GM18867 (cell line): Measurements from ENCODE around the gene MOB2.
"Not testable (repeated sequence)": the region's sequence is repeated elsewhere in the genome, so short reads cannot be mapped to it uniquely, and the experiment has no call there.

ENCODE experiments used
- ATAC-seq: cut with Tn5 transposase; IDR thresholded peaks from one replicate; pipeline ENCODE4 v1.9.1; 2021; ENCODE audit warnings: mild to moderate bottlenecking, moderate library complexity; ENCODE audit not compliant: unreplicated experiment

Gene MOB2

GRCh38 chr11:1444823-1445422 lies 41.7 kb downstream of the MOB2 start:
- no peak for ATAC-seq

GRCh38 chr11:1444321-1444720 lies 42.3 kb downstream of the MOB2 start:
- no peak for ATAC-seq

GRCh38 chr11:1443737-1444136 lies 42.8 kb downstream of the MOB2 start:
- no peak for ATAC-seq

DNA sequence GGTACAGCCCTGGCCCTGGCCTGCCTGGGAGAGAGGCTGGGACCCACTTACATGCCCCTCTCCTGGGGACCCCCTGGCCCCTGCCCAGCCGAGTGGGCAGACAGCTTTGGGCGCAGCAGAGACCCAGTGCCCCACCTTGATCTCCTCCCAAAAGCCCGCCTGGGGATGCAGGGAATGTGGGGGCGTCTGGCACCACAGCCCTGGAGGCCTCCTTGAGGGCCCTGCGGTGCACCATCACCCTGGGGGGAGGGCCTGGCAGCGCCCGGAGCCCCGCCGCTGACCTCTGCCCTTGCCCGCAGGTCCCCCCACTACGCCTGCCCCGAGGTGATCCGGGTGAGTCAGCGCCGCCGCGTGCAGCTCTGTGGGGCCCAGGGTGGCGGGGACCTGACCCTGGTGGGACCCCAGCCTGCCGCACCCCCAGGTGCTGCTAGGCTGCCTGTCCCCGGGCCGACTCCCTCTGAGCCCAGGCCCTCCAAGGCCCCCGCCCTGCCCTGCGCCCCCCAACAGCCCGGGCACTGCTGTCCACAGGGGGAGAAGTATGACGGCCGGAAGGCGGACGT lies 43.7 kb downstream of the MOB2 start:
- ATAC-seq: no peak

GRCh38 chr11:1442163-1442562 lies 44.4 kb downstream of the MOB2 start:
- no peak for ATAC-seq

DNA sequence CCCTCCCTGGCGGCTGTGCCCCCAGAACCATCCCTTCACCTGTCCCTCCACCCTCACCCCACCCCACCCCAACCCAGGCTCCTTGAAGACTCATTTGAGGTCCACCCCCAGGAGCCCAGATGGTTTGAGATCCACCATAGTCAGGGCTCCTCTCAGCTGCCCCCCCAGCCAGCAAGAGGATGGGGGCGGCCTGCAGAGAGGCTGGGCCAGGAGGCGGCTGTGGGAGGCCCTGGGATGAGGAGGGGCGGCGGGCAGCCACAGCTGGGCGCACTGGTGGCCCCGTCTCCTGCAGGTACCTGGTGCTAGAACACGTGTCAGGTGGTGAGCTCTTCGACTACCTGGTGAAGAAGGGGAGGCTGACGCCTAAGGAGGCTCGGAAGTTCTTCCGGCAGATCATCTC lies 46.1 kb downstream of the MOB2 start:
- ATAC-seq: no peak

DNA sequence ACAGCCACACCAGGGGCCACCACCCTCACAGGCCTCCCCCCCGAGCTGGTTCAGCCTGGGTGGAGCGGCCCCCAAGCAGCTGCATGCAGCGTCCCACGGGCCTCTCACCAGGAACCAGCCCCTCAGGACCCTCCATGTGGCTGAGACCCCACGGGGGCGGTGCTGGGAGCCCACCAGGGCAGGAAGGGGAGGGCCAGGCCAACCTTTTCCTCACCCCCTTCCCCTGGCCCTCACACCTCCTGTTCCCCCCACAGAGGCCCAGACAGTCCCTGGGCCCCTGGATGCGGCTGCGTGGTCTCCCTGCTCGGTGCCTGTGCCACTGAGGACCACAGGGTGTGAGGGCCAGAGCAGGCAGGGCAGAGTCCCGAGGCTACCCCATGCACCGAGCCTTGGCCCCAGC lies 46.5 kb downstream of the MOB2 start:
- ATAC-seq: no peak

DNA sequence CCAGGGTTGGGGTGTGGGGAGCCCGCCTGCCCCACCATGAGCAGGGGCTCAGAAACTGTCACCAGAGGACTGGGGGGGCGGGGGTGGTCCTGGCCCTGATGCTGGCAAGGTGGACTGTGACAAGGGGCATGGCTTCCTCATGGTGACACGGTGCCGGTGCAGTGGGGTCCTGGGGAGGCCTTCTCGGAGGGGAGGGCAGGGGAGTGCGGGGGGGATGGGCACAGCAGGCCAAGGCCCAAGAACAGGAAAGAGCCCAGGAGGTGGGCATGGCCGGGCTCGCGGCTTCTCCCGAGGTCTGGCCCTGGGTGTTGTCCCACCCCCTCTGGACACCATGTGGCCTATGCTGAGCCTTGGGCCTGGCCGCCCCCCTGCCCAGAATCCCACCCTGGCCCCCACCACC lies 47.2 kb downstream of the MOB2 start:
- ATAC-seq: no peak

- ATAC-seq: no peak
These were observed 47.6 kb downstream of the MOB2 start for GRCh38 chr11:1438967-1439330.

DNA sequence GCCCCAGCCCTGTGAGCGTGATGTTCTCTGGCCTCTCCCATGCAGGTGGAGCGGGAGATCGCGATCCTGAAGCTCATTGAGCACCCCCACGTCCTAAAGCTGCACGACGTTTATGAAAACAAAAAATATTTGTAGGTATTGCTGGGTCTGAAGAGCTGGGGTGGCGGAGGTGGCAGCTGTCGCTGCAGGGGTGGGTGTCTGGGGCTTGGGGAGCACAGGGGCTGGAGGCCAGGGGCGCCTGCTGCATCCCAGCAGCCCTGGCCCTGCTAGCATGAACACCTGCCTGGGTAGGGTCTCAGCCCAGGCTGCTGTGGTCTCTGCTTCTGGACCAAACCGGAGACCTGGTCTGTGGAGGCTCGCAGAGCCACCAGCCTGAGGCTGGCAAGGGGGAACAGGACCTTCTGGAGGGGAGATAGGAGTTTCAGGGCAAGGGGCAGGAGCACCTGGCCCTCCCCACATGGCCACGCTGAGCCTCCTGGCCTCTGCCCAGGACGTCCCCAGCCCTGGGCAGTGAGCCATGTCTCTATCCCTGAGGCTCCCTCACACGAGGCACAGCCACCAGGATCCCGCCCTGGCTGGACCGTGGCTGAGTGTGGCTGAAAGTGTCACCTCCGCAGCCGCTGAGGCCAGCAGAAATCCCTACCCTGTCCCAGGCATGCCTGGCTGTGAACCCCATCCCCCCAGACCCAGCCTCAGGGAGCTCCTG lies 48.2 kb downstream of the MOB2 start:
- ATAC-seq: no peak

GRCh38 chr11:1437500-1437899 lies 49.1 kb downstream of the MOB2 start:
- no peak for ATAC-seq

GRCh38 chr11:1436468-1437039 lies 50.0 kb downstream of the MOB2 start:
- ATAC-seq: no peak

DNA sequence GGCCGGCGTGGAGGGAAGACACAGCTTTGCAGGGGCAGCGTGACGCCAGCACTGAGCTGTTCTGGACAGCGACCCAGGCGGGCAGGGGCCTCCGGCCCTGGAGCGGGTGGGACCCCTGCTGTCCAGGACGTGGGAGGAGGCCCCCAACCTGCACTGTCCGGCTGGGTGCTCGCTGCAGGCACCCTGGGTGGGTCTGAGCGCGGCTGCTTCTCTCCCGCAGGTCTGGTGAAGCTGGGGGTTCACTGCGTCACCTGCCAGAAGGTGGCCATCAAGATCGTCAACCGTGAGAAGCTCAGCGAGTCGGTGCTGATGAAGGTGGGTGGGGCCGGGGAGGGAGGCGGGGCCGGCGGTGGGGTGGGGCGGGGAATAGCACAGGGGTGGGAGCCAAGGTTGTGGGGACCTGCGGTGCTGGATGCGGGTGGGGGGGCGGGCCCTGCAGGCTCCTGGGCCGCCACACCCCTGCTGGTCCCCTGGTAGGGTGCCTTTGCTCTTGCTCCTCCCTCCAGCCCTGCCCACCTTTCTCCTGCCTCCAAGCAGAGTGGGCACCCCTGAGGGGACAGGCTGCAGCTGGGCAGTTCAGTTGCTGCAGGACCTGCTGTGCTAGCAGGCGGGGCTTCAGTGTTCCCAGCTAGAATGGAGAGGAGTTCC lies 50.6 kb downstream of the MOB2 start:
- ATAC-seq: no peak

DNA sequence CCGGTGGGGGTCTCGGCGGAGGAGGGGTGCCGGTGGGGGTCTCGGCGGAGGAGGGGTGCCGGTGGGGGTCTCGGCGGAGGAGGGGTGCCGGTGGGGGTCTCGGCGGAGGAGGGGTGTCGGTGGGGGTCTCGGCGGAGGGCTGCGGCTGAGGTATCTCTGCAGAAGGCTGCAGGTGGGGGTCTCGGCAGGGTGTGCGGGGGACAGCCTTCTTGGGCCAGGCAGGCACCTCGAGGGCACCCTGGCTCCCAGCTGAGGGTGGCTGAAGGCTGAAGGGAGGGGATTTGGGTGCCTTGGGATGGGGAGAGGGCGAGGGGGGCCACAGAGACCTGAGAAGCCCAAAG lies 51.1 kb downstream of the MOB2 start:
- not testable (repeated sequence) for ATAC-seq

DNA sequence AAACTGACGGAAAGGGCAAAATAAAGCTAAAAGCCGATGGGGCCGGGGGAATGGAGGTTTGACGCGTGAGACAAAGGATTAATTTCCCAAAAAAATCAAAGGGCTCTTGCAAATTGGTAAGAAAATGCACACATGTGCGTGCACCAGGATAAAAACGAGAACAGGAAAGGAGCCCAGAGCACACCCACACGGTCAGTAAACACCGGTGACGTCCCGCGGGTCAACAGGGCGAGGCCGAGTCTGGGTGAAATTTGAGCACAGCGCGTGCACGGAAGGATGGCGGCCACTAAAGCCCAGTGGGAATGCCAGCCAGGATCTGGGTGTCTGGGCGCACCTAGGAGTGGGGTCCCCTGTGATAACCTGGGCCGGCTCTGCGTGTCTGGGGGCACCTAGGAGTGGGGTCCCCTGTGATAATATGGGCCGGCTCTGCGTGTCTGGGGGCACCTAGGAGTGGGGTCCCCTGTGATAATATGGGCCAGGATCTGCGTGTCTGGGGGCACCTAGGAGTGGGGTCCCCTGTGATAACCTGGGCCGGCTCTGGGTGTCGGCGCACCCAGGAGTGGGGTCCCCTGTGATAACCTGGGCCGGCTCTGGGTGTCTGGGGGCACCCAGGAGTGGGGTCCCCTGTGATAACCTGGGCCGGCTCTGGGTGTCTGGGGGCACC lies 52.5 kb downstream of the MOB2 start:
- ATAC-seq: no peak

DNA sequence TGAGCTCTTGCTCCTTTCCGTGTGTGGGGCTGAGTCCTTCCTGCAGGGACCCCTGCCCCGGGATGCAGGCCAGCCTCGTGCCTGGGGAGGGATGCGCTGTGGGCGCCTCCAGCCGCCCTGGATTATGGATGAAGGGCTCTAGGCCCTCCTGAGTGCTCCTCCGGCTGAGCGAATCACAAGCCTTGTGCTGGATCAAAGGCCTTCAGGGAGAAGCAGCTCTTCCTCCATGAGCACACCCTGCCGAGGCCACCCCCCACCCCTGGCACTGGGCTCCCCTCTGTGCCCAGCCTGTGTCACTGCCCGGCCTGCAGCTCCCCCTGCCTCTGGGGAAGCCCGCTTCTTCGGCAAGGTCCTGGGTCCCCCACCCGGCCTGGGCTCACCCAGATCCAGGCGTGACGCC lies 53.0 kb downstream of the MOB2 start:
- ATAC-seq: no peak

GRCh38 chr11:1428762-1429316 lies 57.7 kb downstream of the MOB2 start:
- no peak for ATAC-seq

DNA sequence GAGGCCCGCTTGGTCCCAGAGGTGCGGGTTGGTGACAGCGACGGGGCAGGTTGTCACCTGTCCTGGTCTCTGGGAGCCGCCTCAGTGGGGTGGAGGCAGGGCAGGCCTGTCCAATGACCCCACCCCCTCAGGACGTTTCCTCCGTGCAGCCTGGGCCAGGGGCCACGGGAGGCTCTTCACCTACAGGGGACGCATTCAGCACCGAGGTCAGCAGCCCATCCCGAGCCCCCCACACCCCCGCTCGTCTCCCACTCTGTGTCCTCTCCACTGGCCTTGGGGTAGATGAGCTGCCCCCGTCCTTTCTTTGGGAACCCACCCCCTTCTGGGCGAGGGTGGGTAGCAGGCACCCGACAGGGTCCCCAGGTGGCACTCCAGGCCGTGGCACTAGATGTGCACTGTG lies 61.1 kb downstream of the MOB2 start:
- no peak for ATAC-seq

DNA sequence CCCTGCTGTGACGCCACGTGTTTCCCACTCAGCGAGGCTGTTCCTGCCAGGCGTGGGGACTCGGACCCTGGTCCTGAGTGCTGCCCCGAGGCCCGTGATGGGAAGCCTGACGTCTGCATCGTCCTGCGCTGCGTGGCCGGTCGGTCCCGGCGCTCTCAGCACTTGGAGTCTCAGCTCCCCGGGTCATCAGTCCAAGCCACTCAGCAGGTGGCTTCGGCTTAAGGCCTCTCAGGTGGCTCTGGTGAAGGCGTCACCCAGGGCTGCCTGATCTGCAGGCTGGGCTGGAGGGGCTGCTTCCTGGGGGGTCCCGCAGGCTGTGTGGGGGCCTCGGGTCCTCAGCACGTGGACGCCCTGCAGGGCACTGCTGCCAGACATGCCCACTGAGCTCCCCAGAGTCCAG lies 61.6 kb downstream of the MOB2 start:
- no peak for ATAC-seq

- ATAC-seq: not testable (repeated sequence)
These were observed 63.2 kb downstream of the MOB2 start for GRCh38 chr11:1423406-1423805.

DNA sequence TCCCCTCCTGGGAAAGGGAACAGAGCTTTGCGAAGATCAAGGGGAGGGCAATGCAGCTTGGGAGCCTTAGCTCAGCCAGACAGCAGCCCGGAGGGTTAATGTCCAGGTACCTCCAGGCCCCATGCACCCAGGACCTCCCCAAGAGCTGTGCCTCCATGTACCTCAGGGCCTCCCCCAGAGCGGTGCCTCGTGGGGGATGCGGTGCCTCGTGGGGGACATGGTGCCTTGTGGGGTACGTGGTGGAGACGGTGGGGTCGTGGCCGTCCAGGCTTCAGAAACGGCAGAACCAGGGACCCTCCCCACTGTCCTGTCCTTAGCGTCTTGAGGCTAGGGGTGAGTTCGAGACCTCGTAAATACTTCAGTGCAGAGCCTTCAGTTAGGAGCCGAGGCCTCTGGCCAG lies 63.6 kb downstream of the MOB2 start:
- no peak for ATAC-seq
